Sigmoid colon (tissue), 7 donors: ENCODE measurements around the gene ABO. TPM values are rescaled to one million over a fixed set of nuclear protein-coding genes. Genes with fewer than 3 reads are reported as not detected.
"Not testable (repeated sequence)": the region's sequence is repeated elsewhere in the genome, so short reads cannot be mapped to it uniquely, and the experiment has no call there.

Source experiments
- DNase-seq: peaks from one replicate; pipeline ENCODE4 v3.0.0-alpha.2; 2019
- H3K27ac ChIP-seq, 4 donors: fragments of 200-600 bp; sonication (generic); one replicate each; pipeline ENCODE4 v1.5.1; 2016 to 2019; ENCODE audit warnings: mild to moderate bottlenecking in 1 of 4
- H3K27me3 ChIP-seq, 3 donors: fragments of 200-600 bp; sonication (generic); one replicate each; pipeline ENCODE4 v1.5.1; 2019; ENCODE audit warnings: mild to moderate bottlenecking in 1 of 3
- H3K36me3 ChIP-seq, 4 donors: fragments of 200-600 bp; sonication (generic); one replicate each; pipeline ENCODE4 v1.5.1; 2016 to 2019
- H3K4me1 ChIP-seq, 4 donors: fragments of 200-600 bp; sonication (generic); one replicate each; pipeline ENCODE4 v1.5.1; 2017 to 2019
- H3K4me3 ChIP-seq, 4 donors: fragments of 200-600 bp; sonication (generic); one replicate each; pipeline ENCODE4 v1.5.1; 2017 to 2019; ENCODE audit warnings: mild to moderate bottlenecking in 2 of 4, moderate library complexity in 1 of 4
- H3K9me3 ChIP-seq, 4 donors: fragments of 200-600 bp in 3 of 4; sonication (generic) in 3 of 4; one replicate each; pipeline versions ENCODE4 v1.5.1 to v1.6.1; 2013 to 2019
- EP300 ChIP-seq, 4 donors: sonication (generic); formaldehyde crosslinking; IDR thresholded peaks; one replicate each; pipeline ENCODE4 v1.6.1; 2017; ENCODE audit warnings: antibody characterized with exemption in 4 of 4
- POLR2A ChIP-seq, 2 donors: fragments of 450-650 bp; IDR thresholded peaks; one replicate each; pipeline ENCODE4 v1.6.1; 2016; ENCODE audit warnings: antibody characterized with exemption in 2 of 2, mild to moderate bottlenecking in 2 of 2, moderate library complexity in 2 of 2
- POLR2AphosphoS5 ChIP-seq, 4 donors: sonication (generic); formaldehyde crosslinking; IDR thresholded peaks; one replicate each; pipeline ENCODE4 v1.6.1; 2017; ENCODE audit warnings: antibody characterized with exemption in 4 of 4
- WGBS, 2 donors: extraction: QIAGEN DNeasy Blood & Tissue Kit; methylation state at CpG; one replicate each; pipeline ENCODE4 v1.1.7; 2013; 5-methylcytosine and 5-hydroxymethylcytosine counted together
- intact Hi-C: fragments of 100-400 bp; cut with DNase I; formaldehyde crosslinking; loops from one replicate; pipeline ENCODE4 v1.15.1; 2023
- polyA plus RNA-seq, 3 donors: library from polyadenylated mRNA; stranded (reverse); fragments of 200-250 nt; gene quantifications; one replicate each; pipeline ENCODE4 v1.2.3, GENCODE V29; 2013
- total RNA-seq, 4 donors: library from RNA; depleted of rRNA; stranded (reverse); fragments of >200 nt; gene quantifications; one replicate each; pipeline ENCODE4 v1.1.0, GENCODE V29; 2016
- TF ChIP-seq, protein P1 (sequence below), 4 experiments: fragments of 450-650 bp in 3 of 4; fragments of 200-600 bp in 1 of 4; IDR thresholded peaks; one replicate each; pipeline ENCODE4 v1.5.1; 2016 to 2019; ENCODE audit warnings: antibody characterized with exemption in 4 of 4, mild to moderate bottlenecking in 3 of 4, moderate library complexity in 2 of 4
- donor health status: healthy with polysubstance abuse.
- donor health status: Bipolar disorder and iron deficiency.
- donor health status: healthy.

Gene ABO
- total and polyA plus RNA-seq, 7 donors = 0.36 to 27.3 (median 1.5) TPM

DNA sequence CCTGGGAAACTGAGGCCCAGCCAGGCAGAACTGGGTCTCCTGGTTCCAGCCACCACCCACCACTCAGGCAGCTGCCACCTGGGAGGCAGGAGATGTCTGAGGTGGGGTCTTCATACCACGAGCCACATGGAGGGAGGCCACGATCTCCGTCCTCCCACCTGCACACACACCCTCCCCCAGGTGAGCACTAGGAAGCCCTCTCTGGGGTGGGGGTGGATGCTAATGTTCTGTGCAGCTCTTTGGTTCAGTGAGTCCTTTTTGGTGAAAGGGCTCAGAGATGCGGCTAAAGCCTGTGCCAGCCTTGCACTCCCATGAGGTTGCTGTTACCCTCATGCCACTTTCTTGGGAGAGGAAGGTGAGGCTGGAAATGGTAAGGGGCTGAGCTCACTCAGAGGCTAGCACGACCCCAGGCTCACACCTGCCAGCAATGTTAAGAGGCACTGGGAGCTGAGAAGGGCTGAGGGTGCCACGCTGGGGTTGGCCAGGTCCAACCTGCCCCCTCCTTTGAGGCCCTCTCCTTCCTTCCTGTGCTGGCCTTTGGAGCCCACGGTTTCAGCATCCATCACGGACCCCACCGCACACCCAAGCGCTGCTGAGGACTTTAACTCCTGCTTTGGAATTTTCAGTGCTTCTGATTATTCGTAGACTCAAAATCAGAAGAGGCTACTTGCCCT is 39.3 kb downstream of the ABO start:
- DNase-seq = peak; percentile 64
- no peak for TF ChIP-seq EP300 (IDR thresholded peaks at IDR 0.05)
- TF ChIP-seq POLR2A (IDR thresholded peaks at IDR 0.05) = no peak
- TF ChIP-seq, protein P1, sequence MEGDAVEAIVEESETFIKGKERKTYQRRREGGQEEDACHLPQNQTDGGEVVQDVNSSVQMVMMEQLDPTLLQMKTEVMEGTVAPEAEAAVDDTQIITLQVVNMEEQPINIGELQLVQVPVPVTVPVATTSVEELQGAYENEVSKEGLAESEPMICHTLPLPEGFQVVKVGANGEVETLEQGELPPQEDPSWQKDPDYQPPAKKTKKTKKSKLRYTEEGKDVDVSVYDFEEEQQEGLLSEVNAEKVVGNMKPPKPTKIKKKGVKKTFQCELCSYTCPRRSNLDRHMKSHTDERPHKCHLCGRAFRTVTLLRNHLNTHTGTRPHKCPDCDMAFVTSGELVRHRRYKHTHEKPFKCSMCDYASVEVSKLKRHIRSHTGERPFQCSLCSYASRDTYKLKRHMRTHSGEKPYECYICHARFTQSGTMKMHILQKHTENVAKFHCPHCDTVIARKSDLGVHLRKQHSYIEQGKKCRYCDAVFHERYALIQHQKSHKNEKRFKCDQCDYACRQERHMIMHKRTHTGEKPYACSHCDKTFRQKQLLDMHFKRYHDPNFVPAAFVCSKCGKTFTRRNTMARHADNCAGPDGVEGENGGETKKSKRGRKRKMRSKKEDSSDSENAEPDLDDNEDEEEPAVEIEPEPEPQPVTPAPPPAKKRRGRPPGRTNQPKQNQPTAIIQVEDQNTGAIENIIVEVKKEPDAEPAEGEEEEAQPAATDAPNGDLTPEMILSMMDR (IDR thresholded peaks at IDR 0.05) = no peak
- TF ChIP-seq POLR2AphosphoS5 (IDR thresholded peaks at IDR 0.05) = no peak
- H3K9me3 ChIP-seq = no peaks in the 10 kb centered on the region
- 81 to 83% methylated on average over 11 of the region's 11 CpGs for WGBS, 2 donors
- intact Hi-C loops = no loop called here
- peaks cover 0 to 16% (median 11%) of the 10 kb centered on the region in 4 donors for H3K4me1 ChIP-seq
- H3K27ac ChIP-seq = no peak overlapping the region
- peaks cover 0 to 19% (median 5%) of the 10 kb centered on the region in 3 donors for H3K27me3 ChIP-seq
- H3K4me3 ChIP-seq = no peak overlapping the region
- no peaks in the 10 kb centered on the region for H3K36me3 ChIP-seq

- TF ChIP-seq POLR2A (IDR thresholded peaks at IDR 0.05) = no peak
- TF ChIP-seq, protein P1 (IDR thresholded peaks at IDR 0.05) = no peak
- TF ChIP-seq EP300 (IDR thresholded peaks at IDR 0.05) = no peak
- TF ChIP-seq POLR2AphosphoS5 (IDR thresholded peaks at IDR 0.05) = no peak
- no peak overlapping the region for H3K4me3 ChIP-seq
- peaks cover 0 to 16% (median 11%) of the 10 kb centered on the region in 4 donors for H3K4me1 ChIP-seq
- intact Hi-C loops = no loop called here
- peak; percentile 58 for DNase-seq
- peaks cover 0 to 19% (median 5%) of the 10 kb centered on the region in 3 donors for H3K27me3 ChIP-seq
- no peaks in the 10 kb centered on the region for H3K36me3 ChIP-seq
- 94% methylated on average over 31 of the region's 31 CpGs for WGBS, 2 donors
- H3K9me3 ChIP-seq = no peaks in the 10 kb centered on the region
- peak overlapping the region in 1 of 4 donors; percentile 32 for H3K27ac ChIP-seq
These were observed 40.3 kb downstream of the ABO start for GRCh38 chr9:133234577-133235322.

DNA sequence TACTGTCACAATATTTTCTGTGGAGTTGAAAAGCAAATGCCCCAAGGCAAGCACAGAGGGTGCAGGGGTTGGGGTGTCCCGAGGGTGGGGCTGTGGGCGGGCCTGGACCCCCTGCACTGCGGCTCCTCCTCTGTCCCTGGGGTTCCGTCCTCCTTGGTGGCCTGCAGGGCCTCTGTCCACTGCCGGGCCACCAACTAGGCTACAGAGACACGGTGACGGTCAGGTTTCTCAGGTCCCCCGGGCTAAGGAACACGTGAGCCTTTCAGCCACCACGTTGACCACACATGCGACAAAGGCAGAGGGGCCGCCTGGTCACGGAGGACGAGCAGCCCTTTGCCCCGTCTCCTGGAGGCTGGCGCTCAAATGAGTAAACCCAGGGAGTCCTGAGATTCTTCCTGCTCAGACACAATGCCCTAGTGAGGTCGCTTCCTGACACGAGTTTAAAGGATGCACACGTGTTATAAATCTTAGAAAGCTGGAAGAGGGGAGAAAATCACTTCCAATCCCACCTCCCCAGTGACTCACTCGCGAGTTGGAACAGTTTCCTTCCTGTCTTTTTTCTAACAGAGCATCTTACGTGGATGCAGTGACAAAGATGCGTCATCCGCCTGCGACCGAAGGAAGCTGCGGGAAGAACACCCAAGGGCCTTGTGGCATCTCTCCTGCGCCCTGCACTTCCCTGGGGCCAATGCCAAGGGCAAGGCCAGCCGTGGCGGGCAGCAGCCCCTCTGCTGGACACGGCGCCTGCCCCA is 41.1 kb downstream of the ABO start:
- no peaks in the 10 kb centered on the region for H3K36me3 ChIP-seq
- H3K4me1 ChIP-seq = peaks cover 0 to 9% (median 7%) of the 10 kb centered on the region in 4 donors
- no peak overlapping the region for H3K4me3 ChIP-seq
- WGBS, 2 donors = 85 to 87% methylated on average over 32 of the region's 32 CpGs
- H3K27me3 ChIP-seq = peaks cover 0 to 10% (median 2%) of the 10 kb centered on the region in 3 donors
- intact Hi-C loops = no loop called here
- H3K27ac ChIP-seq = peak overlapping the region in 1 of 4 donors; percentile 32
- H3K9me3 ChIP-seq = no peaks in the 10 kb centered on the region
- TF ChIP-seq, protein P1 (IDR thresholded peaks at IDR 0.05) = no peak
- TF ChIP-seq POLR2A (IDR thresholded peaks at IDR 0.05) (no peak), EP300 (IDR thresholded peaks at IDR 0.05) (no peak), POLR2AphosphoS5 (IDR thresholded peaks at IDR 0.05) (no peak)
- DNase-seq = peak; percentile 38

GRCh38 chr9:133231934-133232568 is 43.0 kb downstream of the ABO start:
- H3K9me3 ChIP-seq, H3K4me3 ChIP-seq, H3K4me1 ChIP-seq, H3K36me3 ChIP-seq, intact Hi-C loops, H3K27ac ChIP-seq: not testable (repeated sequence)
- peaks cover 0 to 10% (median 0%) of the 10 kb centered on the region in 3 donors for H3K27me3 ChIP-seq
- peak; percentile 27 for DNase-seq
- WGBS, 2 donors = 17 to 67% methylated on average over 24 of the region's 24 CpGs

DNA sequence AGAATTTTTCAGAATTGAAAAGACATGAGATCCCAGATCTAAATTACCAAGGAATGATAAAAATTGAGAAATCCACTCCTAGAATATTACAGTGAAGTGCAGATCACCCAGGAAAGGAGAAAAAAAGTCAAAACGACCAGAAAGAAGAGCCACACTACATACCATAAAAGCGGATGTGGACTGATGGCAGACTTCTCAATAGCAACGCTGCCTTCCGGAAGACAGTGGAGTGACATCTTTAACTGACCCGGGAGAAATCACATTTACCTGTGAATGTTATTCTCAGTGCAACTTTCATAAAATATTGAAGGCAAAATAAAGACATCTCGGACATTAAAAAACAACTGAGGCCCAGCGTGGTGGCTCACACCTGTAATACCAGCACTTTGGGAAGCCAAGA is 44.5 kb downstream of the ABO start:
- H3K4me1 ChIP-seq, H3K27ac ChIP-seq, intact Hi-C loops, DNase-seq, H3K36me3 ChIP-seq, H3K4me3 ChIP-seq, H3K9me3 ChIP-seq: not testable (repeated sequence)
- WGBS, 2 donors = 92 to 94% methylated on average over 7 of the region's 7 CpGs
- peaks cover 0 to 21% (median 0%) of the 10 kb centered on the region in 3 donors for H3K27me3 ChIP-seq
